GM12873 (cell line): Measurements from ENCODE around the gene ZIC4.

Source experiments
- CTCF ChIP-seq: IDR thresholded peaks from 2 replicates; pipeline ENCODE4 v1.5.1; 2012; ENCODE audit warnings: low read depth, mild to moderate bottlenecking, moderate library complexity, low read length, control low read depth; ENCODE audit not compliant: insufficient read depth; ENCODE audit errors: missing control alignments

ZIC4 gene

GRCh38 chr3:147406028-147406931 lies at the start of gene ZIC4:
ZIC4 (minus strand) TSS chr3:147406543; CDS start chr3:147402797, 3,746 bp downstream.
- TF ChIP-seq CTCF: no peak

- TF ChIP-seq CTCF: no peak
These were observed 43.3 kb upstream of the ZIC4 start for GRCh38 chr3:147449669-147450068.

- TF ChIP-seq CTCF: no peak
These were observed 40.9 kb upstream of the ZIC4 start for GRCh38 chr3:147447224-147447623.

GRCh38 chr3:147431751-147432150 lies 25.4 kb upstream of the ZIC4 start:
- TF ChIP-seq CTCF: no peak

GRCh38 chr3:147428754-147429153 lies 22.4 kb upstream of the ZIC4 start:
- no peak for TF ChIP-seq CTCF

- TF ChIP-seq CTCF: no peak
These were observed 22.0 kb upstream of the ZIC4 start for GRCh38 chr3:147428326-147428725.

- TF ChIP-seq CTCF: no peak
These were observed 21.4 kb upstream of the ZIC4 start for GRCh38 chr3:147427746-147428145.
